Lung microvascular endothelial cell (primary cell): Measurements from ENCODE around the gene RNPC3. TPM values are rescaled to one million over a fixed set of nuclear protein-coding genes. Genes with fewer than 3 reads are reported as not detected.

Source experiments
- DNase-seq, 2 donors: peaks; one replicate each; pipeline versions ENCODE4 v3.0.0 to v3.0.0-alpha.2; 2010; ENCODE audit warnings: low read depth in 2 of 2
- total RNA-seq: library from RNA; depleted of rRNA; stranded (reverse); fragments of >200 nt; gene quantifications from 2 replicates; pipeline ENCODE4 v1.2.1, GENCODE V29; 2014

RNPC3 gene, protein sequence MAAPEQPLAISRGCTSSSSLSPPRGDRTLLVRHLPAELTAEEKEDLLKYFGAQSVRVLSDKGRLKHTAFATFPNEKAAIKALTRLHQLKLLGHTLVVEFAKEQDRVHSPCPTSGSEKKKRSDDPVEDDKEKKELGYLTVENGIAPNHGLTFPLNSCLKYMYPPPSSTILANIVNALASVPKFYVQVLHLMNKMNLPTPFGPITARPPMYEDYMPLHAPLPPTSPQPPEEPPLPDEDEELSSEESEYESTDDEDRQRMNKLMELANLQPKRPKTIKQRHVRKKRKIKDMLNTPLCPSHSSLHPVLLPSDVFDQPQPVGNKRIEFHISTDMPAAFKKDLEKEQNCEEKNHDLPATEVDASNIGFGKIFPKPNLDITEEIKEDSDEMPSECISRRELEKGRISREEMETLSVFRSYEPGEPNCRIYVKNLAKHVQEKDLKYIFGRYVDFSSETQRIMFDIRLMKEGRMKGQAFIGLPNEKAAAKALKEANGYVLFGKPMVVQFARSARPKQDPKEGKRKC
- 3.3 and 4.8 TPM in 2 replicates for total RNA-seq

DNA sequence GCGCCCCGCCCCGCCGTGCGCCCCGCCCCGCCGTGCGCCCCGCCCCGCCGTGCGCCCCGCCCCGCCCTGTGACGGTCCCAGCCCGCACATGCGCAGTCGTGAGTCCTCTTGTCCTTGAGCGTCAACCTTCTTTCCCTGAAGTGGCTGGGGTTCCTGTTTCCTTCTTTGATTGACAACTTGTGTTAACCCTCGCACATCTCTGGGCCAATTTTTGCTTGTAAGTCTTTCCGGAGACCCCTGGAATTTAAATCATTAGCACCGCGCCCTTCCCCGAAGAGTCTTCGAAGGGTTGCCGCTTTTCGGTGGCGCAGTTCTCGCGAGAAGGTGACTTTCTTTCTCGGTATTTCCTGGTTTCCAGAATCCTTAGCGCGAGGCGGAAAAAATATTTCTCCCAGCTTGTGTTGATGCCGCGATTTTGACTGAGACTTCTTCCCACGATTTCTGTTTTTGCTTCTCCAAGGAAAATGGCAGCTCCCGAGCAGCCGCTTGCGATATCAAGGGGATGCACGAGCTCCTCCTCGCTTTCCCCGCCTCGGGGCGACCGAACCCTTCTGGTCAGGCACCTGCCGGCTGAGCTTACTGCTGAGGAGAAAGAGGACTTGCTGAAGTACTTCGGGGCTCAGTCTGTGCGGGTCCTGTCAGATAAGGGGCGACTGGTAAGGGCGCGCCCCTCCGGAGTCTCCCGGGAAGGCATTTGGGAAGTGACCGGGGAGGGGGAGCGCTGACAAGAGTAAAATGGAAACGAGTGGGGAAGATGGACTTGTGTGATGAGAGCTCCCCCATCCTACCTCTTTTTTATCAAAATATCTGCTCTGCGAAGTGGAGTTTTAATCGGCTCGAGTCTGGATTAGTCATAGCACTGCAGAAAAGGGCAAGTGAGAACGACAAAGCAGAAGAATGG is at the start of gene RNPC3:
Gene RNPC3, plus strand, starts transcription at position 93 of the 901 bp plus-strand sequence. Its CDS starts 372 bp downstream, at position 465.
- peak; percentile 92 for DNase-seq

DNA sequence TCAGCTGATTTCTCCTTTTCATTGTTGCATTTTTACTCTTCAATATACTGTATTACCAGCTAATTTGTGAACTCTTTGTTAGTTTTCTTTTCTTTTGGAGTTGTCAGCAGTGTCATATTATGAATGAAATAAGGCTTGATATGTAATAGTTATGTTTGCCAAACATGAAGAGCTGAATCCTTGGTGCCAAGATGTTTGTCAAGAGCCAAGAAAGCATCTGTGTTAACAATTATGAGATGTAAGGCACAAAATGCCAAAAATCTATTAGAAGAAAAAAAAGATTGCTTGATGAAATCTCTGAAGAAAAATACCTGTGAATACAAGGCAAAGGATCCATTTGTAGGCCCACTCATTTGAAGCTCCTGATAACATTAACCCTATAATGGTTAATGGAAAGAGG is 48.4 kb upstream of the RNPC3 start:
- no peak for DNase-seq

GRCh38 chr1:103489935-103490334 is 35.6 kb upstream of the RNPC3 start:
- DNase-seq, result no peak

DNA sequence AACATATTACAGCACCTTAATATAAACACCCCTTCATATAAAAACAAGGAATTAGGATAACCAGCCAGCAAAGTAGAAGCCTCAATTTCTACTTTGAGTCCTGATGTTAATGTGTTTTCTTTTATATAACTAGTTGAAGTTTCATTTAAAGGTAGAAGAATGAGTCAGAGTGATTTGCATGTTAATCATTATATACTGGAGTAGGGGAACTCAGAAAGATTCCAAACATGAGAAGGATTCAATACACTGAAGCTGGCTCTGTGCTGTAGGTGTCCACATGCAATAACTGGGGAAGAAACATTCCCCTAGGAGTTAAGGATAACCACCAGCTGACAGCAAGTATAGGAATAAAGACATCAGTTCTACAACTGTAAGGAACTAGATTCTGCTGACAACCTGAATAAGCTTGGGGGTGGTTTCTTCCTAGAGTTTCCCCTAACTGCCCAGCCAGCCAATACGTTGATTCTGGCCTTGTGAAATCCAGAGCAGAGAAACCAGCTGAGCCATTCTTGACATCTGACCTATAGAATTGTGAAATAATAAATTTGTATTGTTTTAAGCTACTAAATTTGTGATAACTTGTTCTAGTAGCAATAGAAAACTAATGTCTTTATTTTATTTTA is 33.4 kb upstream of the RNPC3 start:
- DNase-seq, result no peak

GRCh38 chr1:103496014-103496635 is 29.4 kb upstream of the RNPC3 start:
- DNase-seq, result peak in 1 of 2 donors; percentile 1

DNA sequence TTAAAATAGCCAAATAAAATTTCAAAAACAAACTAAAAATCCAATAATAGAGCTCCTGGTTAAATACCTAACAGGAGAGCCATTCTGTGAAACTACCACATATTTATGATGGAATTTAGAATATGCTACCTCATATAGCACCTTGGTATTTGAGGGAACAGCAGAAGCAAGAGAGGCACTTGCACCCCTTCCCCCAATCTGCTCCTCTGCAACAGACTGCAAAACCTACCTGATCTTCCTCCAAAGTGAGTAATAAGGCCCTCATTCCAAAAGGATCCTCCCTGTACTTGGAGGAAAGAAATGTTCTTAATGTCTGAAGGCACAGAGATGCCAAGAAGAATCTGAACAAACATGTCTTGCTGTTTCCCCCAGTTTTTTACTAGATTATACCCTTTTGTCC is 28.1 kb upstream of the RNPC3 start:
- no peak for DNase-seq

DNA sequence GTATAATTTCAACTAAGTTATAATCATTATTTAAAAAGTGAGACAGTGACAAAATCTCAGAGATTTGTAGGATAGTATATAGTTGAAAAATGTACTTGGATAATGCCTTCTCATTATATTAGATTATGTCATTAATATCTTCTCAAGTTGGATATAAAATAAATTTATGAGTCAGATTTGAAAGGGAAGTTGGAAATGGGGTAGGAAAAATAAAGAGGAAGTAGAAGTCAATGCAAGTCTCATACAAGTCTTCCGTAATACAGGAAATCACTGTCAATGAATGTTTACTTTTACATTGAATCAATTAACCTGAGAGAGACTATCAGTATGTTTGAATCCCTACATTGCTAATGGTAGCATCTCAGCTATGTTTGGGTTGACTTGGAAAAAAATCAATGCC is 16.2 kb upstream of the RNPC3 start:
- peak in 1 of 2 donors; percentile 36 for DNase-seq

DNA sequence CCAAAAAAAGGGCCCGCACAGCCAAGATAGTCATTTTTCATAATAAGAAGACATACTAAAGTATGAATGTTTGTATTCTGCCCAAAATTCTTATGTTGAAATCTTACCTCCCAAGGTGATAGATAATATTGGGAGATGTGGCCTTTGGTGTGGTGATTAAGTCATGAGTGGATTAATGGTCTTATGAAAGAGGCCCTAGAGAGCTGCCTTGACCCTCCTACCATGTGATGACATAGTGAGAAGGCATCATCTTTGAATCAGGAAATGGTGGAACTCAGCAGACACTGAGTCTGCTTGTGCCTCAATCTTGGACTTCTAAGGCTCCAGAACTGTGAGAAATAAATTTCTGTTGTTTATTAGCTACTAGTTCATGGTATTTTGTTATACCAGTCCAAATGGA is 11.8 kb upstream of the RNPC3 start:
- no peak for DNase-seq

DNA sequence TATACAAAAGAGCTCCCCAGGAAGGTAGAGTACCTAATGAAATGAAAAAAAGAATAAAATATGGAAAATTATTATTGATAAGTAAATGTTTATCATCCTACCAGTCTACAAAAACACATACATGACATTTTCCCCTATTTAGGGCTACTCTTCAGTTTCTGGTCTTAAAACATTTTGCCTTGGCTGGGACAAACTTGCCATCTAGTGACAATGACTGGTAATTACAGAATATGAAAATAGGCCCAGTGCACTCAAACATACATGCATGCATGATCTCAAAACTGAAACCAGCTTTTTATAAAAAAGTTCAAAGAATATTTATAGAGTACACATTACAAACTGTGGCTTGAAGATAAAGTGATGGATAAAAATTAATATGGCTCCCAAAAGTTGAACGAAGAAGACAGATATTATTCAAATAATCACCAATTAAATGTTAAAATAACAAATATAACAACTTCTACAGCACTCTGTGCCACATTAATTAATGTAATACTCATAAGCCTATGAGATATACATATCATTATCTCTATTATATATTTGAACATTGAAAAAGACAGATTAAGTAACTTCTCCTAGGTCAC is 10.5 kb upstream of the RNPC3 start:
- DNase-seq, result peak; percentile 61 to 73

DNA sequence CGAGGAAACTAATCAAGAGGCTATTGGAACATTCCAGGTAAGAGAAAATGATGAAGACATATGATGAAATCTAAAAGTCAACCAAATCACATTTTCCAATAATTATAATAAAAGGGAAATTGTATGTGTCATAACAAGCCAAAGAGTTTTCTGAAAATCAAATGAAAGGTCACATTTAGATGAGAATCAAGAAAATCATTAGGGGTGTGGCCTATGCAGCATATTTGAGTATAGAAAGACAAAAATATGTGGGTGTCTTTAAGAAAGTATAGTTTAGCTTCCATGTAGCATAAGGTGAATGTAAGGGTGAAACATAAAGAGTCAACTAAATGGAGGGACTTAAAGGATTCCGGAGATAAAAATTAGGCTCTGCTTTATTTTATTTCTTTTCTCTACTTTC is 9.2 kb upstream of the RNPC3 start:
- DNase-seq, result no peak

- DNase-seq, result peak; percentile 45 to 61
Observed at GRCh38 chr1:103516693-103517092, 8.8 kb upstream of the RNPC3 start.

- DNase-seq, result peak in 1 of 2 donors; percentile 10
Observed at GRCh38 chr1:103517380-103518047, 8.0 kb upstream of the RNPC3 start.

DNA sequence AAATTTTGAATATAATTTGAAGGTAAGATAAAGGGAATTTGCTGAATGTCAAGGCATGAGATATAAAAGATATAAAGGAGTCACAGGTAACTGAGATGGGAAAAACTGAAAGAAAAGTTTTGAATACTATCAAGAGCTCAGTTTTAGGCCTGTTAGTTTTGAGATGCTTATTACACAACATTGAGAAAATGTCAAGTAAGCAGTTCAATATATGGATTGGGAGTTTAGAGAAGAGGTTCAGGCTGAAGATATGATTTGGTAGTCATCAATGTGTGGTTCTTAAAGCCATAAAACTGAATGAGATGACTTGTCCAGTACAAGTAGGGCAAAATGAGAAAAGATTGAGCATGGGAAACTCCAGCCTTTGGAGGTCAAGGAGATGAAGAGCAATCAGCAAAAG is 4.7 kb upstream of the RNPC3 start:
- DNase-seq, result no peak

DNA sequence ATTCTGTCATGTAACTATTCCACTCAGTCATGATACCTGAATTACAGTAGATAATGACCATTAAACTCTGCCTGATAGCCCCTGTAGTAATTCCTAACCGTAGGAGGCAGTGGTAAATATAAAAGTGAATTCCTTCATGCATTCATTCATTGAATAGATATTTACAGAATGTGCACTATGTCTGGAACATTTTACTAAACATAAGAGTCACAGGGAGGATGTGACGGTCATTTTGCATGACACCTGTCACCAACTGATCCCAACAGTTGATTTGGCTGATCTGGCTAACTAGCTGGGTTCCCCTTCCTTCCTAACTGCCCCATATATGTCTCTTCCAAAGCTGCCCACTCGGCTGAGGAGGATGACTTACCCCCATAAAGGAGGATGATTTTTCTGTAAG is 2.2 kb upstream of the RNPC3 start:
- no peak for DNase-seq

- DNase-seq, result peak; percentile 45 to 50
Observed at GRCh38 chr1:103525114-103525606, 339 bp upstream of the RNPC3 start.

- DNase-seq, result no peak
Observed at GRCh38 chr1:103527331-103527730, 1.8 kb downstream of the RNPC3 start.

GRCh38 chr1:103529746-103530145 is 4.2 kb downstream of the RNPC3 start:
- no peak for DNase-seq

- no peak for DNase-seq
Observed at GRCh38 chr1:103538226-103538625, 12.7 kb downstream of the RNPC3 start.

DNA sequence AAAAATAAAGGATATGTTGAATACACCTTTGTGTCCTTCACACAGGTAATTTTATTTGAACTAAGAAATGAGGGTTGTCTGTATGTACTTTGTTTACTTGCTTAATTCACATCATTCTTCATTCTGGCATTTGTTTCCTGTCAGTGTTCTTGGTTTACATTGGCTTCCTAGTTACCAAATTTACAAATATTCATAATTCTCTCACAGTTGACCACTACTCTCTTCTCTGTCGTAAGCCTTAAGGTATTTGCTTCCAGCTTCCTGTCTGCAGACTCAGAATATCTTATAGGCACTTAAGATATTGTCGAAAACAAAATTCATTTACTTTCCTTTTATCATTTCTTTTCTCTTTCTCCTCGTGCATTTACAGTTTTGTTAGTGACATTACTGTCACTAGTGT is 15.9 kb downstream of the RNPC3 start:
- peak in 1 of 2 donors; percentile 69 for DNase-seq

DNA sequence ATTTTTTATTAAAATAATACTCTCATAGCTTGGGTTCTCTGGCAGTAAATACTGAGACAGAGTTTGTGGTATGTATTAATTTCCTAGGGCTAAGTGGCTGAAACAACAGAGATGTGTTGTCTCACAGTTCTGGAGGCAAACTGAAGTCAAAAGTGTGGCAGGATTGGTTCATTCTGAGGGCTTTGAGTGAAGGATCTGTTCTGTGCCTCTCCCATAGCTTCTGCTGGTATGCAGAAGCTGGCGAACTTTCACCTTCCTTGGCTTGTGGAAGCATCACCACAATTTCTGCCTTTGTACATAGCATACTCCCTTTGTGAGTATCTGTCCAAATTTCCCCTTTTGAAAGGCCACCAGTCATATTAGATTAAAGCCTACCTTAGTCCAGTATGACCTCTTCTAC is 21.0 kb downstream of the RNPC3 start:
- DNase-seq, result no peak
